HUES6 (cell line): ENCODE data around the gene PORCN.

Experiments used
- H3K27ac ChIP-seq: 2 replicates; pipeline ENCODE4 v1.7.0; 2013; ENCODE audit warnings: low read depth, mild to moderate bottlenecking, low read length, inconsistent platforms
- H3K27me3 ChIP-seq: 2 replicates; pipeline ENCODE4 v1.6.1; 2013; ENCODE audit warnings: low read length; ENCODE audit not compliant: control insufficient read depth, insufficient read depth
- H3K36me3 ChIP-seq: 2 replicates; pipeline ENCODE4 v1.6.1; 2013; ENCODE audit warnings: low read length; ENCODE audit not compliant: control insufficient read depth, insufficient read depth
- H3K4me1 ChIP-seq: 2 replicates; pipeline ENCODE4 v1.6.1; 2013; ENCODE audit warnings: low read length; ENCODE audit not compliant: control insufficient read depth, insufficient read depth
- H3K4me3 ChIP-seq: 2 replicates; pipeline ENCODE4 v1.5.1; 2013; ENCODE audit warnings: low read depth, low read length
- H3K9ac ChIP-seq: one replicate; pipeline ENCODE4 v1.6.1; 2013; ENCODE audit warnings: mild to moderate bottlenecking, low read length
- H3K9me3 ChIP-seq: 2 replicates; pipeline ENCODE4 v1.6.1; 2013; ENCODE audit warnings: low read depth, low read length; ENCODE audit not compliant: control insufficient read depth, insufficient read depth

The PORCN gene

DNA sequence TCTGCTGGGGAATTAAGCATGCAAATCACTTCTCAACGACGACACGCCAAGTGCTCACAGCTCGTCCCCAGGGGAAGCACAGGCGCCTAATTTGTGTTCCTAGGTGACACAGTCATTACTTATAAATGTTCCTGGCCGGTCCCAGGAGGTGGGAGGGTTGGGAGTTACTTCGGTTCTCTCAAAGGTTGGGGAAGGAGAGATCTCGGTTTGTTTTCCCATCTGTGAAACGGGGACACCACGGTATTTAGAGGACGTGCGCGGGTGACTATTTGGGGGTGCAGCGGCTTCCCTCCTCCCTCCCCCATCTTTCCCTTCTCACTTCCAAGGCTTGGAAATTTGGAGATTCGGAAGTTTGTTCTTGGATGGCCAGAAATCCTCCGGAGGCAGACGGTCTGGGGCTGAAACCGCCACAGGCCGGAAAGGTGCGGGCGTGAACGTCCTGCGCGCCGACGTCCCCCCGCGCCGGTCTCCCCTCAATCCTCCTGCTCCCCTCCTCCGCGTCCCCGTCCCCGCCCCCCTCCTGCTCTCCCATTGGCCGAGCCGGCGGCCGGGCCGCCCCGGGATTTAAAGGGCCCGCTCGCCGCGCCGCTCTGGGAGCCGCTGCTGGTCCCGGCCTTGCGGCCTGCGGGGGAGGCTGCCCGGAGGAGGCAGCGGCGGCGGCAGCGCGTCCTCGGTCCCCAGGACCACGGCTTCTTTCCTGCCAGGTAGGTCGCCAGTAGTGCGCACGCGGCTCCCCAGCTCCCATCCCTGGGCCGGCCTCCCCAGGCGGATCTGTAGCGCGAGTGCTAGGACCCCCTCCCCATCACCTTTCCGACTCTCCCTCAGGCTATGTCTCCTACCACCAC lies at the start of gene PORCN:
PORCN (plus strand) TSS at position 593 of the 845 bp plus-strand sequence. CDS start 829 bp downstream, outside the sequence.
- Histone ChIP-seq H3K27me3 (no peaks in the 10 kb centered on the region), H3K36me3 (no peaks in the 10 kb centered on the region), H3K4me3 (peak within 1 kb of the TSS; percentile 92), H3K4me1 (no peaks in the 10 kb centered on the region; the same call in 1 of the 2 replicates), H3K9me3 (peaks cover 18% of the 10 kb centered on the region; the same call in 1 of the 2 replicates), H3K9ac (peak within 1 kb of the TSS; percentile 80), H3K27ac (no peak within 1 kb of the TSS)

DNA sequence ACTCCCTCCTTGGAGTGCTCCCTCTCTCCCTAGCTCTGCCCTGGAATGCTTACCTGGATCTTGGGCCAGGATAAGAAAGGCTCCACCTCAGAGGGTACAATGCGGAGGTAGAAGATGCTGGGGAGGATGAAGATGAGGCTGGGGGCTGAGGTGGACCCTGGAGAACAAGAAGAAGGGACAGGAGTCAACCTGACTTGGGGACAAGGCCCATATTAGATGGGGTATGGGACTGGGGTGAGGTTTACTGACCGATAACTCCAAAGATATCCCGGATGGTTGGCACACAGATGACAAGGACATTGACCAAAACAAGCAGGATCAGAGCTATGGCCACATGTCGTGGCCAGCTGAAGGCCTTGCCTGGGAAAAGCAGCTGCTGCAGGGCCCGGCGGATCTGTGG lies 49.3 kb upstream of the PORCN start:
- H3K4me3 ChIP-seq: no peak overlapping the region
- no peaks in the 10 kb centered on the region for H3K27me3 ChIP-seq
- peaks cover 34% of the 10 kb centered on the region; the same call in 1 of the 2 replicates for H3K9me3 ChIP-seq
- no peak overlapping the region for H3K27ac ChIP-seq
- peaks cover 32% of the 10 kb centered on the region for H3K36me3 ChIP-seq
- H3K4me1 ChIP-seq: no peaks in the 10 kb centered on the region
- no peak overlapping the region for H3K9ac ChIP-seq

DNA sequence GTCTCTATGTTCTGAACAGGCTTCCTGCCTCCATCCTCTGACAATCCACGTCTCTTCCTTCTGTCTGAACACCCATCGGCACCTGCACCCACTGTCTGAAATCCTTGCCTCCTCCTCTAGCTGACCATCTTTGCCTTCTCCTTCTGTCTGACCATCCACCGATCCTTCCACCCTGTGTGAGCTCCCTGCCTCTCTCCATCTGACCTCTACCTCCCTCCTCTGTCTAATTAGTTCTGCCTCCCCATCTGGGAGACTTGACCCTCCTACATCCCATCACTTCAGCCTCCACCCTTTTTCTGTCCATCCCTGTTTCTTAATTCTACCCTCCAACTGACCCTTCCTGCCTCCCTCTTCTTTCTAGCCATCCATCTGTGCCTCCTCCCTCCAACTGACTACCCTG lies 48.8 kb upstream of the PORCN start:
- Histone ChIP-seq H3K27me3 (no peaks in the 10 kb centered on the region), H3K36me3 (peaks cover 32% of the 10 kb centered on the region), H3K9ac (no peak overlapping the region), H3K4me1 (no peaks in the 10 kb centered on the region), H3K4me3 (no peak overlapping the region), H3K27ac (no peak overlapping the region), H3K9me3 (peaks cover 36% of the 10 kb centered on the region; the same call in 1 of the 2 replicates)

DNA sequence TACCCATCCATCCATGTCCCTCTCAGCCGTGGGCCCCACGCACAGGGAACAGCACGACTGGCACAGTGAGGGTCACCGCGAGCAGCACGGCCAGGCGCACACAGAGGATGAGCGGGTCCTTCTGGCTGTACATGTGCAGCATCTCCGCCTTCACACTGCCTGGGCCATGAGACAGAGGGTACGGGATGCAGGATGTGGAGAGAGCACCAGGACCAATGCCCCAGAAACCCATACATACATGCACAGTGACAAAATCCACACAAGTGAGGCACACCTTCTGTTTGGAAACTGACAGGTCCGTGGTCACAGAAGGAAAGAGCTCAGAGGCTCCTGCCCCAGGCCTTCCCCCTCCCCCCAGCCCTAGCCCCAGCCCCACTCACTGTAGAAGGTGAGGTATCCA lies 48.2 kb upstream of the PORCN start:
- Histone ChIP-seq H3K36me3 (peaks cover 37% of the 10 kb centered on the region), H3K4me1 (no peaks in the 10 kb centered on the region), H3K9ac (no peak overlapping the region), H3K27me3 (no peaks in the 10 kb centered on the region), H3K27ac (no peak overlapping the region), H3K9me3 (peaks cover 42% of the 10 kb centered on the region; the same call in 1 of the 2 replicates), H3K4me3 (no peak overlapping the region)

DNA sequence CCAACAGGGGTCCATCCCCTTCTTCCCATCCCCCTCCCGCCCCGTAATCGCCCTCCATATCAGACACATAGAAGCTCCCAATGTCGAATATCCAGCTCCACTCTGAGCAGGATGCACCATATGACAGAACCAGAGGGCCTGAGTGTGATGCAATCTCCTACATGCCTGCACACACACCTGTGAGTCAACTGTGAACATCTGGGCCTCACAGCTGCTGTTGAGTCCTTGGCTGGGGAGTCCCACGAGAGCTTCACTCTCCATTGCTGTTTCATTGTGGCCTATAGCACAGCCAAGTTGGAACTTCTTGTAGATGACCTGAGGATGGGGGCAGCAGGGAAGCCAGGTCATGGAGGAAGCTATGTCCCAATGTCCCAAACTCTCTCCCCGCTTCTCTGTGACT lies 47.0 kb upstream of the PORCN start:
- Histone ChIP-seq H3K36me3 (peaks cover 38% of the 10 kb centered on the region), H3K9me3 (peaks cover 42% of the 10 kb centered on the region; the same call in 1 of the 2 replicates), H3K9ac (no peak overlapping the region), H3K27ac (no peak overlapping the region), H3K27me3 (no peaks in the 10 kb centered on the region), H3K4me3 (no peak overlapping the region), H3K4me1 (no peaks in the 10 kb centered on the region)

DNA sequence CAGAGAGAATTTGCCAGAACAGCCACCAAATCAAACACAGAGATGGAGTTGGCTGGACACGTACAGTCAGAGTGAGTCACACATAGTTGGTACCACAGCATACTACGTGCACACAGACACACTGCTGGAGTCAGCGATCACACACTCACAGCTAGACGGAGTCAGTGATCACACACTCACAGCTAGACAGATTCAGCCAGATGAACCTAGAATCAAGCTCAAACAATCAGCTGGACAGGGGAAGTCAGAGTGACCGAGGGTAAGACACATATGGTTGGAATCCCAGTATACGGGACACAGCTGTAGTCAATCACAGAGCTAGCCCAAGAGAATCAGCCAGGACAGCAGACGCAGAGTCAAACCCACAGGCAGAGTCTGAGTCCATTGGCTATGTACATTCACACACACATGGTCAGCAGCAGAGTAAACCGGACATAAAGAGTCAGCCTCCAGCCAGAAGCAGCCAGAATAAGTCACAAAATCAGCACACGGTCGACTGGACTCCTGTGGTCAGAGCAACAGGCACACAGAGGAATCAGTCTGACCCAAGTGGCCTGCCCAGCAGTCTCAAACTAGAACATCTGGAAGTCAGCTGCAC lies 43.4 kb upstream of the PORCN start:
- Histone ChIP-seq H3K9ac (no peak overlapping the region), H3K27ac (no peak overlapping the region), H3K4me3 (no peak overlapping the region)

DNA sequence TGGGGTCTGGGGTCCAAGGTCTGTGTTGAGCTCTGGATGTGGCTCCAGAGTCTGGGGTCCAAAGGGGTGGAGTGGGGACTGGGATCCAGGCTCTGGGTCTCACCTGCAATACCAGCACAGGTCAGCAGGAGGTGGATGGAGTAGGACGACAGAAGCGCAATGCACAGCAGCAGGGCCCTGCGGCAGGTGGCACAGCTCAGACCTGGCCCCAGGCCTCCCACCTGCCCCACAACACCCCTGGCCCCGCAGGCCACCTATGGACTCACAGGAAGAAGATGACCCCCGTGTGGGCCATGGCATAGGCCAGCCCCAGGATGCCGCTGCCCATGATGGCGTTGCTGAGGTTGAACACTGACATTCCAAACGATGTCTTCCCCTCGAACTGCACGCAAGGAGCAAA lies 42.1 kb upstream of the PORCN start:
- no peak overlapping the region for H3K4me3 ChIP-seq

More for the DNA sequence above, 43.4 kb upstream of the PORCN start:
- H3K36me3 ChIP-seq: peaks cover 20% of the 10 kb centered on the region
- peaks cover 26% of the 10 kb centered on the region; the same call in 1 of the 2 replicates for H3K9me3 ChIP-seq
- peaks cover 10% of the 10 kb centered on the region; the same call in 1 of the 2 replicates for H3K4me1 ChIP-seq
- H3K27me3 ChIP-seq: no peaks in the 10 kb centered on the region; the same call in 1 of the 2 replicates

DNA sequence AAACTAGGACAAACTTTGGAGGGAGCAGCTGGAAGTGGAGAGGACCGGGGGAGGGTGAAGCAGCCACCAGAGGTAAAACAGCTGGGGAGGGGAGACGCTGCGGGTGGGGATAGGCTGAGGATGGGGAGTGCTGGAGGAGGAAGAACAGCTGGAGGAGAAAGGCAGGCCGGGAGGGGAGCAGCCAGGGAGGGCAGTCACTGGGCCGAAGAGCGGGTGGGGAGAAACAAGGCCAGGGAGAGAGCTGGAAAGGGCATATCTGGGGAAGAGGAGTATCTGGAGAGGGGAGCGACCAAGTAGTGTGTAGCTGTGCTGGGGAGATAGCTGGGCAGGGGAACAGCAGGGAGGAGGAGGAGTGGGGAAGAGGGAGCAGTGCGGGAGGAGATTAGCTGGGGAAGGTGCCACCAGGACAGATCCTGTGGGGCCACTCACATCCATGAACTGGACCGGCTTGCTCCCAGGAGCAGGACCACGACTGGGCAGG lies 41.5 kb upstream of the PORCN start:
- H3K4me1 ChIP-seq: peaks cover 18% of the 10 kb centered on the region; the same call in 1 of the 2 replicates
- peak overlapping the region; percentile 69 for H3K4me3 ChIP-seq
- no peak overlapping the region for H3K27ac ChIP-seq
- H3K36me3 ChIP-seq: peaks cover 7% of the 10 kb centered on the region; the same call in 1 of the 2 replicates
- H3K9me3 ChIP-seq: peaks cover 22% of the 10 kb centered on the region; the same call in 1 of the 2 replicates
- no peak overlapping the region for H3K9ac ChIP-seq
- H3K27me3 ChIP-seq: no peaks in the 10 kb centered on the region; the same call in 1 of the 2 replicates

More for the DNA sequence above, 42.1 kb upstream of the PORCN start:
- no peak overlapping the region for H3K9ac ChIP-seq
- H3K9me3 ChIP-seq: peaks cover 22% of the 10 kb centered on the region; the same call in 1 of the 2 replicates
- H3K36me3 ChIP-seq: peaks cover 10% of the 10 kb centered on the region
- H3K27ac ChIP-seq: no peak overlapping the region
- H3K27me3 ChIP-seq: no peaks in the 10 kb centered on the region; the same call in 1 of the 2 replicates
- H3K4me1 ChIP-seq: peaks cover 14% of the 10 kb centered on the region; the same call in 1 of the 2 replicates

DNA sequence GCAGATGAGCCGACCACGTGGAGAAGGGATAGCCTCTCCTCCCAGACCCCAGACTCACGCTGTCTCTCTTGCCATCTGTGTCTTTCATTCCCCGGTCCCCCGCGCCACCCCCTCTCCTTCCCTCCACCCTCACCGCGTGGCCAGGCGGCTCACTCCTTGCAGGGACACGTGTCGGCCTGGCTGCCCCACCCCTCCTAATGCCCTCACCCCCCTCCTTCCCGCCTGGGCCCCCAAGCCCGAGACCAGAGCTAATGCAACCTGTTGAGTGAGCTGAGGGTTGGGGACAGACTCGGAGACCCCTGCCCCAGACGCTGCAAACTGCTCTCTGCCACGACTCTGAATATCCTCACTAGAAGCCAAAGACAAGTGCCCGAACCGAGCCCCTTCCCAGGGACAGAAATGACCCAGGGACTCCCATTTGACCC lies 40.5 kb upstream of the PORCN start:
- Histone ChIP-seq H3K27ac (no peak overlapping the region), H3K27me3 (no peaks in the 10 kb centered on the region; the same call in 1 of the 2 replicates), H3K9ac (no peak overlapping the region), H3K4me3 (peak overlapping the region; percentile 69), H3K4me1 (peaks cover 27% of the 10 kb centered on the region; the same call in 1 of the 2 replicates), H3K36me3 (peaks cover 6% of the 10 kb centered on the region; the same call in 1 of the 2 replicates), H3K9me3 (peaks cover 22% of the 10 kb centered on the region; the same call in 1 of the 2 replicates)

DNA sequence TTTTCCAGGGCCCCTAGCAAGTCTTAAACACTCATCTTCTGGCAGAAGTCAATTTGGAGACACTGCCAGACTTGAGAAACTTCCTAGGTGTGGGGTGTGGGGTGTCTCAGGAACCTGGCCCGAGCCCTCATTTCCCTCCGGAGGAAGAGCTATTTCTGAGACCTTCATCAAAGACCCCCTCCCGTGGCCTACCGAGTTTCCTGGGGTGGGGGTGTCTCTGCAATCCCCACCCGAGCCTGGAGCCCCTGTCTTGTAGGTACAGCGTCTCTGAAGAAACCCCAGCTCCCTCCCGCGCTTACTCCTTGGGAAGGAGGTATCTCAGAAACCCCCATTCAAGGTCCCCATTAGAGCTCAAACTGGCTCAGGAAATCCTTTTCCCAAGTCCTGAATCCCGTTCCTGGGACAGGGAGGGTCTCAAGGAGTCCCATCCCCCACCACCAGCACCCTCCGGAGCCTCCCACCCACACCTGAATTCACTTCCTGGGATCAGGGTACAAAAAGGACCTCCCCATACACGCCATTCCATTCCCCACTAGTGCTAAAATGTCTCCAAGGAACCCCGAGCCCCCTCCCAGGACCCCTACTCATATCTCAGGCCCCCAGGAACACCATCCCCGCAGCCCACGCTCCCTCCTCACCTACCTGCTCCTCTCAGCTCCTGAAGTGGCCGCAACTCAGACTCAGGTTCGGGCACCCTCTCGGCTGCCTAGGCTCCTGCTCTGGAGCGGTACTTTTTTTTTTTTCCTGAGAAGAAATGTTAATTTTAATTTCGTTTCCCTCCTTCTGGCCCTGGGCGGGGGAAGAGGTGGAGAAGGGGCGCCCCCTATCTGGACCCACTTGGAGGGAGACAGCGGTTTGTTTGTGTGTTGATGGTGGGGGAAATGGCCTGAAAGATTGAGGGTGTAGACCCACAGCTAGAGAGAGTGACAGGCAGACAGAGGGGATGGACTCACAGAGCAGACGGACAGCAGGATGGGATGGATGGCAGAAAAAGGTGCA lies 39.8 kb upstream of the PORCN start:
- peaks cover 6% of the 10 kb centered on the region; the same call in 1 of the 2 replicates for H3K36me3 ChIP-seq
- H3K9ac ChIP-seq: peak overlapping the region; percentile 15
- H3K9me3 ChIP-seq: peaks cover 21% of the 10 kb centered on the region; the same call in 1 of the 2 replicates
- H3K27me3 ChIP-seq: no peaks in the 10 kb centered on the region; the same call in 1 of the 2 replicates
- H3K27ac ChIP-seq: no peak overlapping the region
- H3K4me3 ChIP-seq: peak overlapping the region; percentile 69
- H3K4me1 ChIP-seq: peaks cover 34% of the 10 kb centered on the region
